Fibroblast of skin of left biceps (primary cell): ENCODE data around the gene EPHB1.
A peak's percentile ranks its signal among the peaks of the same experiment; 100 is the strongest.

Experiments used
- DNase-seq, 2 experiments: peaks; one replicate each; pipeline ENCODE4 v3.0.0-alpha.2; 2013; ENCODE audit warnings: low read depth in 2 of 2

The EPHB1 gene

GRCh38 chr3:134881305-134881704 lies 86.2 kb downstream of the EPHB1 start:
- DNase-seq: no peak

DNA sequence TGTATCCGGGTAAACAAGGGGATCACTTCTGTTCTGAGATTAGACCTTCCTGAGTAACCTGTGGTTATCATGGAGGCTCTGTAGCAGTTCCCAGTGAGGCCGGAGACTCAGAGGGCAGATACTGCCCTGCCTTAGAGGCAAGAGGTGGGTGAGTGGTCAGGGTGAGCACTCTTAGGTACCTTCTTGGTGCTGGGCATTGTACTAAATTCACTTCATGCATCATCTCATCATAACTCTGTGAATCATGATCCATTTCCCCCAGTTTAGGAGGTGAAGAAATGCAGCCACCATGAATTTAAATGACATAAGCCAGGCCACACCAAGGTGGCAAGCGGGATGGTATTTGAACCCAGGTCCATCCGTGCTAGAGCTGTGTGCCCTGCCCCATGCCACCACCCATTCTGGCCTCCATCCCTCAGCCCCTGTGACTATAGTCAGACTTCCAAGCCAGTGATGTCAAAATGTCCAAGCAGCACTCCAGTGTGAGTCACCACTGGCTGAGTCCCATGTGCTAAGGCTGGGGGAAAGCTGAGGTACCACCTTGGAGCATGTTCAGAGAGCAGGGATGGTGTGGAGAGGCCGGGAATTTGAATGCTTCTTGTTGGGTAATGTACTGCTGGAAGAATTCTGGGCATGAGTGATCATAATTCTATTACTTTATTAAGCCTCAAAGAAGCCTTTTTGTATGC lies 88.8 kb downstream of the EPHB1 start:
- no peak for DNase-seq

GRCh38 chr3:134885877-134886621 lies 91.0 kb downstream of the EPHB1 start:
- peak; percentile 1 to 6 for DNase-seq

DNA sequence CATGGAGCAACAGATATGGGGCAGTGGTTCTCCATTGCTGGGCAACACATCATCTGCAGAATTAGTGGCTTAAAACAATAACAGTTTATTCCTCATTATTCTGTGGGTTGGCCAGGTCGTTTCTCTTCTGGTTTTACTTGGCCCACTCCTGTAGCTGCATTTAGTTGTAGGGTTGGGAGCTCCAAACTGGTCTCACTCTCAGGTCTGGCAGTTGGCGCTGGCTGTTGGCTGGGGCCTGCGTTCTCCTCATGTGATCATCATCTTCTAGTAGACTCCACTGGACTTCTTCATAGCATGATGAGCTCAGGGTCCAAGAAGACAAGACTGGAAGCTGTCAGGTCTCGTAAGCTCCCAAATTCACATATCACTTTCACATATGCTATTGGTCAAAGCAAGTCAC lies 91.9 kb downstream of the EPHB1 start:
- DNase-seq: no peak

DNA sequence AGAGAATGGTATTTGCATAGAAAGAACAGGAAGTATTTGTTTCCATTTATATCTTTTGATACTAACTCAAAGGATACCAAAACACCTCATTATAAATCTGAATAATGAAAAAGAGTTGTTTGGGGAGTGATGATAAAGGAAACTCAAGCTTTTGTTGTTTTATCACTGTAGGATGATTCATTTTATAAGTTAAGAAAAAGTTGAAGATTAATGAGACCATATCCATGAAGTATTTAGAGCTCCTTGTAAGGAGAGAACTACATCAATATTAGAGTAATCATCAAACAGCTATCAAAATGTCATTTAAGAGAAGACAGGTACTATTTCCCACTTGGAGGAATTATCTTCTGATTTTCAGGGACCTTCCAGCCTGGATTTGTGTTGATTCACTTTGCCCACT lies 92.5 kb downstream of the EPHB1 start:
- no peak for DNase-seq

DNA sequence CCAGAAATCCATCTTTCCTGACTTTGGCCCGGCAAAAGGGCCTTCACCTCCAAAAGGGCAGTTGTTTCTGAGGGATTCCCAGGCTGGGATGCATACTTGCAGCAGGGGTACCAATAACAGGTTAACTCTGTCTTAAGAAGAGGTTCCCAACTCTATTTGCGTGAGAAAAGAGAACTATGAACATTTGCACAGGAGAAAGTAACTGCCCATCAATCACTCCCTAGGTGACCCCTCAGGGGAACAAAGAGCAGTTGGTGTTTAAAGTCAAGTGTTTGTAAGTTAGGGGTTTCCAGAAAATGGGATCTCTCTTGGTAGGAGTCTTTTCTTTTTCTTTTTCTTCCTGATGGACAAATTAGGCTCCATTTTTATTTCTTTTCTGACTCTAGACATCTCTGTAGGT lies 97.3 kb downstream of the EPHB1 start:
- DNase-seq: no peak

DNA sequence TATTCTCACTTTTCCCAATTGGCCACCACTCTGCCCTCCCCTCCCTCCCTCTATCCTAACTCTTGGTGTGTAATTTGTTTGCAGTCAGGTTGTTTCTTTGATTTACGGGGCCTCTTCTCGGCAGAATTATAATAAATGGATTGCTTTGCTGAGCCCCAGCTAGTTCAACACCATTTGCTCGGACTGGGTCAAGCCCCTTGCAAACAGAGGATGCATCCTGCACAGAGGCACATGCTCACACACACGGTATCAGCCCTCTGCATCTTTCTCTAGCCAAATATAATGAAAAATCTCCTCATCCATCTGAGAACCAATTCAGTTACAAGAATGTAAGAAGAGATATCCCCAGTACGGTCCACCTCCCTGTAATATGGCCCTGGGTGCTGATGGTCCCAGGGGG lies 97.7 kb downstream of the EPHB1 start:
- no peak for DNase-seq

- DNase-seq: no peak
Observed at GRCh38 chr3:134894533-134894932, 99.5 kb downstream of the EPHB1 start.

DNA sequence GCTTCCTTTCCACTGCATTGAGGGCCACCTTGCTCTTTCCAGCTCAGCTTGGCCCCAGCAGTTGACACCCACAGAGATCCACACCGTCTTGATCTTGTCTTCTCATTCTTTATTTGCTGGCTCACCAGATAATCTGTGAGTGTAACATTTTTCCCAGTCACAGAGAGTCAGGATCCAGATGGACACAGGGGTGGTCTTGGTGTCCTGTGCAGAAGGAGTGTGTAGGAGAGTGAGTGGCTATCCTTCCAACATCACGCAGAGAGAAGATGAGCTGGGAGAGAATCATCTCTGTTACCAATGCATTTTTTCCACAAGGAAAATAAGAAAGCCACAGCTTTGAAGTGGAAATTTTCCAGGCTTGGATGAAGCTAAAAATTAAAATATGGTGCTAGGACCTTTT lies 100.1 kb downstream of the EPHB1 start:
- no peak for DNase-seq

GRCh38 chr3:134896141-134896540 lies 101.1 kb downstream of the EPHB1 start:
- DNase-seq: no peak

DNA sequence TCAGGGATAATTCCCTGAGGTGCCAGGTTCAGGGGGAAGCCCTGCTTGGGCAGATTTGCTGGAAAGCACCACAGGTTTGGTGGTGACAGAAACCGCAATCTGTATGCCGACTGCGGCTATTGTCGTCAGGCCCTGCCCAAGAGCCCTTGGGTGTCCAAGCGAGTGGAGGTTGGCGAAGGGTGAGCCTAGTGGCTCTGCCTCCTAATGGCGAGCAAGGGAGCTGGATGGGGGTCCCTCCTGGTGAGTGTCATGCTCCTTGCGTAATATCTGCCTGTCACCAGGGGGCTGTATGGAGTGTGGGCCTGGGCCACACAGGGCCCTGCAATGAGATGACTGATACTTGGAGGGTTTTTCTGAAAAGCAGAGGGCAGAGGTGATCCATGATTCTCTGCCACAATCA lies 101.6 kb downstream of the EPHB1 start:
- no peak for DNase-seq

GRCh38 chr3:134897391-134898141 lies 102.5 kb downstream of the EPHB1 start:
- no peak for DNase-seq

GRCh38 chr3:134898181-134898754 lies 103.2 kb downstream of the EPHB1 start:
- DNase-seq: no peak

GRCh38 chr3:134899786-134900185 lies 104.7 kb downstream of the EPHB1 start:
- no peak for DNase-seq

GRCh38 chr3:134900482-134900881 lies 105.4 kb downstream of the EPHB1 start:
- DNase-seq: no peak

- DNase-seq: no peak
Observed at GRCh38 chr3:134901461-134901860, 106.4 kb downstream of the EPHB1 start.

DNA sequence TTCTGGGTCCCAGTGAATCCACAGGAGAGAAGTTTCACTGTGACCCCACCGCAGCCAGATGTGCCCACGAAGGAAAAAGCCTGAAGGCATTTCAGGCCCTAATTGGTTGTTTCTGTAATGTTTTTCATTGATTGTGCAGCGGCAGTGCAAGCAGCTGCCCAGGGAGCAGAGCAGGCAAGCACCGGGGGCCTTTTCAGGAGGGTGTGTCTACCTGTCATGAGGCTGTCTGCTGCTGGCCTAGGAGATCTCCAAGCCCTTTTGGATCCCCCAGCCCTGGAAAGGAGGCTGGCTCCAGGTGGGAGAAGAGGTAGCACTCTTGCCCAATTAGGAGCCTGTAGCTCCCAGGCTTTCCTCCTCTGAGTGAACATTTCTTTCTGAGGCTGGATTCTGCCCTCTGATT lies 108.8 kb downstream of the EPHB1 start:
- no peak for DNase-seq

DNA sequence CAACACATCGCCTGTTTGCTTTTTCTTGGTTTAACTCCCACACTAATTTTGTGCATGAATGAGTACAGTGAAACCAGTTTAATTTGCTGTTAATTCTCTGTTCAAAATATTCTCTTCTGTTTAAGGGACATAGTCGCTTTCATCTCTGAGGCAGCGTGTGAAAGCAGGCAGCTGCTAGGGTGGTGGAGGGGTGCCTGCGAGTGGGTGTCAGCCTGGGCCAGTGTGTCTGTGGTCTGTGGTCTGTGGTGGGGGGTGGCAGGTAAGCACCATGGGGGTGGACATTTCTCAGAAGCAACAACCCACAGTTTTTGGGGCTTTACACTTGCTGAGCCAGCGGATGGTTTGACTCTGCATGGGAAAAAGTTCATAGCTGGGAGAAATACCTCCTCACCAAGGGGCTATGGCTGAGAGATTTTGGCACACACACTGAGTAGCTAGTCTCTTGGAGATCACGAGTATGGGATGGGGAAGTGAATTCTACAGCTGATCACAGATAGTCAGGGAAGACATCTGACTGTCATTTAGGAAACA lies 109.2 kb downstream of the EPHB1 start:
- DNase-seq: no peak

DNA sequence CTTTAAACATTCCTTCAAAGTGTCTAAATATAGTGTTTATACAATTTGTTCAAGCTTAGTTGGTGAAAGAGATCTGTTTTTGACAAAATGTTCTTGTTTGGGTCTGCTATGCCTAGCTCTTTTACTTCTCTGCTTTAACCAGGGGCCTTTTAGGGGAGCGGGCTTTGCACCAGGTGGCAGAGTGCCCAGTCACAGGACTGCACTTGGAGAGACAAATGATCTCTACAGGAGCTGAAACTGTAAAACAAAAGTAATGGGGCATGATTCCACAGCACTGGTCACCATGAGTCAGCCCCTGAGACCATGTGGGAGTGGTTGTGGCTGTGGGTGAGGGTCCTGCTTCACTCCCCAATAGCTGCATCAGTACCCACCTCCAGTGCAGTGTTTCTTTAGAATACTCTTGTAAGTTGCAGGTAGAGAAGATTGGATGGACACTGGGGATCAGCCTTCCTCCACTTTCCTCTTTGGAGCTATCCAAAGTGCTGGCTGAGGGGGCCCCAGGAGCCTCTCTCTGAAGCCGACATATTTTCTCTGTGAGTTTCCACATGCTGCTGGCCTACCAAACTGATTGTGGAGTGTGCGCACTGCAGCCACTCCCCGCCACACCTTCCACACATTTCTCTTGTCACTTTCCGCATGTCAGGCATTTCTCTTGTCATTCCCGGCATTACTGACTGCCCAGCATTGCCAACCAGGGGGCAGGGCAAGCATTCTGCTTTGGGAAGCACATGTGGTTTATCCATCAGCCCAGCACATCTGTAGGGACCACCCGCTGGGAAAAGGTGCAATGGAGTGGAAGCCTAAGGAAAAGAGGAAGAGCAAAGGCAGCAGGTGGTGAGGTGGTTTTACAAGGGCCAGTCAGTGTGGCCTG lies 110.0 kb downstream of the EPHB1 start:
- no peak for DNase-seq

GRCh38 chr3:134905647-134905935 lies 110.5 kb downstream of the EPHB1 start:
- DNase-seq: no peak

DNA sequence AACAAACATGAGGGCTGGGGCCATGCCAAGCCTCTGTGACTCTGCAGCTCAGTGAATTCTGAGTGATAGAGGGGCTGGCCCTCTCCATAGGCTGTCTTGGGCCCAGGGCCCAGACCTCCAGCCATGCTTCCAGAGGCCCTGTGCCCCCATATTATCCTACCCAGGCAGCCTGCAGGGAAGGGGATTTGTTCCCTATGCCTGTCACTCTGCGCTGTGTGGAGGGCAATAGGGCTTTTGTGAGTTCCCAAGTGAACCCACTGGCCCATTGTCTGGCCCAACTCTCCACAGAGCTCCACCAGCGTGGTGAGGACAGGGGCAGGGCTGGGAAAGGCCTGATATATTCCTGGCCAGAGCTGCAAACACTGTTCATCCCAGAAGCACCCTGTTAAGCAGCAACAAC lies 113.2 kb downstream of the EPHB1 start:
- no peak for DNase-seq
